CD8-positive, alpha-beta memory T cell (primary cell): ENCODE data around the gene DNAH14. TPM values are rescaled to one million over a fixed set of nuclear protein-coding genes. Genes with fewer than 3 reads are reported as not detected.
"Not testable (repeated sequence)": the region's sequence is repeated elsewhere in the genome, so short reads cannot be mapped to it uniquely, and the experiment has no call there.

Experiments used
- CTCF ChIA-PET: fragments of 350-600 bp; sonication (Branson Sonifier 250); formaldehyde crosslinking; loops from one replicate; lab custom pipeline; 2021; ENCODE audit warnings: antibody characterized with exemption; lab: Charles Lee
- POLR2A ChIA-PET: fragments of 350-600 bp; sonication (Branson Sonifier 250); formaldehyde crosslinking; loops from one replicate; lab custom pipeline; 2021; ENCODE audit warnings: antibody characterized with exemption; lab: Charles Lee
- DNase-seq, 5 donors: peaks; one replicate each; pipeline versions ENCODE4 v3.0.0 to v3.0.0-alpha.2; 2020 to 2022; ENCODE audit warnings: mixed read lengths in 1 of 5
- H3K27ac ChIP-seq: one replicate; pipeline ENCODE4 v1.7.0; 2013; ENCODE audit warnings: low read depth, mild to moderate bottlenecking, low read length, moderate library complexity
- H3K27me3 ChIP-seq: 2 replicates; pipeline ENCODE4 v1.7.0; 2013; ENCODE audit warnings: low read length, mild to moderate bottlenecking; ENCODE audit not compliant: insufficient read depth, poor library complexity, severe bottlenecking
- H3K36me3 ChIP-seq: 2 replicates; pipeline ENCODE4 v1.7.0; 2013; ENCODE audit warnings: mild to moderate bottlenecking, low read length, moderate library complexity; ENCODE audit not compliant: insufficient read depth
- H3K4me1 ChIP-seq: 2 replicates; pipeline ENCODE4 v1.7.0; 2013; ENCODE audit warnings: mild to moderate bottlenecking, low read length, moderate library complexity; ENCODE audit not compliant: insufficient read depth
- H3K4me3 ChIP-seq: 2 replicates; pipeline ENCODE4 v1.7.0; 2013; ENCODE audit warnings: mild to moderate bottlenecking, low read length
- H3K9me3 ChIP-seq: 2 replicates; pipeline ENCODE4 v1.7.0; 2013; ENCODE audit warnings: mild to moderate bottlenecking, low read length
- H3K27ac Mint-ChIP-seq, 8 donors: one replicate each; pipeline ENCODE4 v1.8.0; 2020 to 2021; ENCODE audit warnings: mixed read lengths in 8 of 8, mild to moderate bottlenecking in 6 of 8, inconsistent platforms in 3 of 8, moderate library complexity in 3 of 8
- H3K27me3 Mint-ChIP-seq, 2 donors: one replicate each; pipeline ENCODE4 v1.8.0; 2020 to 2021; ENCODE audit warnings: mixed read lengths in 2 of 2, mild to moderate bottlenecking in 1 of 2, moderate library complexity in 1 of 2
- H3K36me3 Mint-ChIP-seq, 3 donors: one replicate each; pipeline ENCODE4 v1.8.0; 2020 to 2021; ENCODE audit warnings: mixed read lengths in 3 of 3, inconsistent platforms in 1 of 3, mild to moderate bottlenecking in 1 of 3
- H3K4me1 Mint-ChIP-seq, 3 donors: one replicate each; pipeline ENCODE4 v1.8.0; 2020 to 2021; ENCODE audit warnings: mixed read lengths in 3 of 3, inconsistent platforms in 1 of 3, mild to moderate bottlenecking in 1 of 3
- H3K4me3 Mint-ChIP-seq, 7 donors: one replicate each; pipeline ENCODE4 v1.8.0; 2020 to 2021; ENCODE audit warnings: mixed read lengths in 7 of 7, mild to moderate bottlenecking in 6 of 7, moderate library complexity in 4 of 7, inconsistent platforms in 2 of 7
- H3K9me3 Mint-ChIP-seq, 5 donors: one replicate each; pipeline ENCODE4 v1.8.0; 2020 to 2022; ENCODE audit warnings: mixed read lengths in 5 of 5, mild to moderate bottlenecking in 3 of 5, moderate library complexity in 2 of 5, inconsistent platforms in 1 of 5
- polyA plus RNA-seq: library from polyadenylated mRNA; unstranded; fragments of 300-500 nt; fragmentation: Illumina TruSeq; gene quantifications from one replicate; pipeline ENCODE4 v1.2.3, GENCODE V29; 2021
- total RNA-seq, 2 experiments: library from RNA; stranded (reverse); gene quantifications; one replicate each; pipeline ENCODE4 v1.2.3, GENCODE V29; 2021

Gene DNAH14
- total and polyA plus RNA-seq, 3 experiments from 2014 or later, result 0.26 TPM; not detected in 2

GRCh38 chr1:225143001-225143400, 213.5 kb downstream of the DNAH14 start:
- Histone ChIP-seq H3K4me3 (no peak overlapping the region), H3K4me1 (no peaks in the 10 kb centered on the region), H3K36me3 (no peaks in the 10 kb centered on the region), H3K9me3 (no peaks in the 10 kb centered on the region), H3K27me3 (no peaks in the 10 kb centered on the region), H3K27ac (no peak overlapping the region)
- ChIA-PET CTCF (no interaction called here), POLR2A (no interaction called here)
- Mint-ChIP-seq H3K9me3 (peaks cover 0 to 2% (median 0%) of the 10 kb centered on the region in 5 donors), H3K4me3 (no peak overlapping the region), H3K27ac (no peak overlapping the region), H3K27me3 (peaks cover 5 to 33% of the 10 kb centered on the region in 2 donors), H3K4me1 (no peaks in the 10 kb centered on the region), H3K36me3 (no peaks in the 10 kb centered on the region)
- no peak for DNase-seq

GRCh38 chr1:225146478-225146877, 217.0 kb downstream of the DNAH14 start:
- Mint-ChIP-seq H3K27ac (no peak overlapping the region), H3K4me1 (no peaks in the 10 kb centered on the region), H3K4me3 (no peak overlapping the region), H3K36me3 (no peaks in the 10 kb centered on the region), H3K27me3 (peaks cover 5 to 12% of the 10 kb centered on the region in 2 donors), H3K9me3 (peaks cover 0 to 7% (median 0%) of the 10 kb centered on the region in 5 donors)
- ChIA-PET CTCF (no interaction called here), POLR2A (no interaction called here)
- H3K36me3 ChIP-seq, result no peaks in the 10 kb centered on the region
- no peak overlapping the region for H3K27ac ChIP-seq
- no peaks in the 10 kb centered on the region for H3K9me3 ChIP-seq
- H3K4me1 ChIP-seq, result no peaks in the 10 kb centered on the region
- H3K27me3 ChIP-seq, result no peaks in the 10 kb centered on the region
- H3K4me3 ChIP-seq, result no peak overlapping the region
- no peak for DNase-seq

- H3K4me1 ChIP-seq, H3K27ac Mint-ChIP-seq, CTCF ChIA-PET, H3K36me3 Mint-ChIP-seq, H3K27me3 ChIP-seq, H3K27me3 Mint-ChIP-seq, DNase-seq, H3K36me3 ChIP-seq, H3K4me1 Mint-ChIP-seq, H3K27ac ChIP-seq, H3K4me3 Mint-ChIP-seq, H3K9me3 ChIP-seq, H3K4me3 ChIP-seq, H3K9me3 Mint-ChIP-seq, POLR2A ChIA-PET: not testable (repeated sequence)
Measured at GRCh38 chr1:225147791-225148190, 218.3 kb downstream of the DNAH14 start.

- Mint-ChIP-seq H3K4me3 (no peak overlapping the region), H3K36me3 (no peaks in the 10 kb centered on the region), H3K27ac (no peak overlapping the region), H3K9me3 (peaks cover 0 to 7% (median 0%) of the 10 kb centered on the region in 5 donors), H3K4me1 (peaks cover 0 to 13% (median 5%) of the 10 kb centered on the region in 3 donors), H3K27me3 (peaks cover 6 to 10% of the 10 kb centered on the region in 2 donors)
- DNase-seq, result no peak
- POLR2A ChIA-PET, result no interaction called here
- H3K9me3 ChIP-seq, result no peaks in the 10 kb centered on the region
- no peaks in the 10 kb centered on the region for H3K27me3 ChIP-seq
- no peaks in the 10 kb centered on the region for H3K4me1 ChIP-seq
- H3K36me3 ChIP-seq, result no peaks in the 10 kb centered on the region
- H3K27ac ChIP-seq, result no peak overlapping the region
- H3K4me3 ChIP-seq, result no peak overlapping the region
- CTCF ChIA-PET, result no interaction called here
Measured at GRCh38 chr1:225152061-225152460, 222.6 kb downstream of the DNAH14 start.

- H3K4me3 ChIP-seq, result no peak overlapping the region
- H3K4me1 ChIP-seq, result no peaks in the 10 kb centered on the region
- no peaks in the 10 kb centered on the region for H3K27me3 ChIP-seq
- H3K9me3 ChIP-seq, result no peaks in the 10 kb centered on the region
- Mint-ChIP-seq H3K27me3 (peaks cover 6 to 10% of the 10 kb centered on the region in 2 donors), H3K4me1 (peaks cover 0 to 13% (median 5%) of the 10 kb centered on the region in 3 donors), H3K4me3 (no peak overlapping the region), H3K36me3 (no peaks in the 10 kb centered on the region), H3K9me3 (no peaks in the 10 kb centered on the region), H3K27ac (no peak overlapping the region)
- no peak overlapping the region for H3K27ac ChIP-seq
- POLR2A ChIA-PET, result no interaction called here
- DNase-seq, result no peak
- CTCF ChIA-PET, result no interaction called here
- H3K36me3 ChIP-seq, result no peaks in the 10 kb centered on the region
Measured at GRCh38 chr1:225155555-225155954, 226.1 kb downstream of the DNAH14 start.

- Histone ChIP-seq H3K27ac (no peak overlapping the region), H3K36me3 (no peaks in the 10 kb centered on the region), H3K9me3 (no peaks in the 10 kb centered on the region), H3K27me3 (no peaks in the 10 kb centered on the region), H3K4me3 (no peak overlapping the region), H3K4me1 (no peaks in the 10 kb centered on the region)
- Mint-ChIP-seq H3K4me1 (peaks cover 0 to 13% (median 5%) of the 10 kb centered on the region in 3 donors), H3K4me3 (peak overlapping the region in 1 of 7 donors; percentile 12), H3K27ac (no peak overlapping the region), H3K9me3 (no peaks in the 10 kb centered on the region), H3K27me3 (peaks cover 8 to 10% of the 10 kb centered on the region in 2 donors), H3K36me3 (no peaks in the 10 kb centered on the region)
- CTCF ChIA-PET, result no interaction called here
- no peak for DNase-seq
- POLR2A ChIA-PET, result no interaction called here
Measured at GRCh38 chr1:225156254-225156653, 226.8 kb downstream of the DNAH14 start.

GRCh38 chr1:225158291-225158690, 228.8 kb downstream of the DNAH14 start:
- H3K4me3 ChIP-seq, result no peak overlapping the region
- H3K27me3 Mint-ChIP-seq, result peaks cover 4 to 8% of the 10 kb centered on the region in 2 donors
- H3K36me3 Mint-ChIP-seq, result no peaks in the 10 kb centered on the region
- H3K4me1 ChIP-seq, result no peaks in the 10 kb centered on the region
- no peaks in the 10 kb centered on the region for H3K27me3 ChIP-seq
- H3K36me3 ChIP-seq, result no peaks in the 10 kb centered on the region
- H3K4me3 Mint-ChIP-seq, result no peak overlapping the region
- no peak for DNase-seq
- ChIA-PET POLR2A (no interaction called here), CTCF (no interaction called here)
- no peaks in the 10 kb centered on the region for H3K9me3 ChIP-seq
- H3K27ac ChIP-seq, result no peak overlapping the region
- peaks cover 0 to 13% (median 5%) of the 10 kb centered on the region in 3 donors for H3K4me1 Mint-ChIP-seq
- peaks cover 0 to 2% (median 0%) of the 10 kb centered on the region in 5 donors for H3K9me3 Mint-ChIP-seq
- H3K27ac Mint-ChIP-seq, result no peak overlapping the region

- no peaks in the 10 kb centered on the region for H3K36me3 ChIP-seq
- ChIA-PET POLR2A (no interaction called here), CTCF (no interaction called here)
- H3K4me3 ChIP-seq, result no peak overlapping the region
- H3K9me3 ChIP-seq, result no peaks in the 10 kb centered on the region
- Mint-ChIP-seq H3K27me3 (peaks cover 4 to 15% of the 10 kb centered on the region in 2 donors), H3K4me3 (no peak overlapping the region), H3K4me1 (peaks cover 0 to 13% (median 5%) of the 10 kb centered on the region in 3 donors), H3K36me3 (no peaks in the 10 kb centered on the region), H3K27ac (no peak overlapping the region), H3K9me3 (peaks cover 0 to 3% (median 0%) of the 10 kb centered on the region in 5 donors)
- H3K27me3 ChIP-seq, result no peaks in the 10 kb centered on the region
- no peak for DNase-seq
- no peak overlapping the region for H3K27ac ChIP-seq
- no peaks in the 10 kb centered on the region for H3K4me1 ChIP-seq
Measured at GRCh38 chr1:225159793-225160192, 230.3 kb downstream of the DNAH14 start.
